HG03060 (cell line): Measurements from ENCODE around the gene ALG12.

Experiments
- ATAC-seq: cut with Tn5 transposase; IDR thresholded peaks from one replicate; pipeline ENCODE4 v1.9.1; 2021; ENCODE audit warnings: low read depth, moderate number of reproducible peaks; ENCODE audit not compliant: unreplicated experiment

Gene ALG12

DNA sequence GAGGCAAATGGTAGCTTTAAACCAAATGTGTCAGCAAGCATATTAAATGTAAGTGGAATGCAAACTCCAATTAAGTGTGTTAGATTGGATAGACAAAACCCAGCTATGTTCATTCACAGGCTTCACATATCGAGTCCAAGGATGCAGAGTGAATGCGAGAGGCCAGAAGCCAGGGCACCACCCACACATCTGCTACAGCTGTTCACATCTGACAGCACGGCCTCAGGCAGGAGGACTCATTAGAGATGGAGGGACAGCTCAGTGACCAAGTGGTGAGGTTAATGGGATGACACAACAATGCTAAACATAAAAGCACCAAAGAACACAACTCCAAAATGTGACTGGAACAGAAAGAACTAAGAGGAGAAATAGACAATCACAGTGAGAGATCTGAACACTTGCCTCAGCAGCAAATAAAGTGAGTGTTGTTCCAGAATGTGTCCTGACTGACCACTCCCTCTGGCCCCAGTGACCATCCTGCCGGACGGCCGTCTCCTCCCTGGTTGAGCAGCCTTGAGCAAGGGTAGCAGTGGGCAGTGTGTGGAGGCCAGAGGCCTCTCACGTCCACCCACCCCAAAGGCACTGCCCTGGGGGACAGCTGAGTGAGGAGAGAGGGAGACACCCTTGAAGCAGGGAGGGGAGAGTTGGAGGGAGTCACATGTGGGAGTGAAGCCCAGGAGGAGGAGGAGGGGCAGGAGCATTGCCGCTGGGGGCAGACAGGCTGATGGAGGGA is 23.8 kb downstream of the ALG12 start:
- no peak for ATAC-seq

DNA sequence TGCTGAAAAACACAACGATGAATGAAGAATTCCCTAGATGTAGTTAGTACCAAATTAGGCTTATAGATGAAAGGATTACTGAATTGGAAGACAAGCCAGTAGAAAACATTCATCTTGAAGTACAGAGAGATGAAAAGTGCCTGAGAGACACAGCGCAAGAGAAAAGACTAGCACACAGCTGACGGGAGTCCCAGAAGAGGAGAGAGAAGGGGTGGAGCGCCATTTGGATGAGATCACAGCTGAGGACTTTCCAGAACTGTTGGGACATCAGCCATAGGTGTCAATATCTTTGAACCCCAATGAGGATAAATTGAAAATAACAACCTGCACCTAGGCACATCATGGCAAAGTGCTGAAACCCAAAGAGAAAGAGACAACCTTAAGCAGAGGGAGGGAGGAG is 25.2 kb downstream of the ALG12 start:
- no peak for ATAC-seq

DNA sequence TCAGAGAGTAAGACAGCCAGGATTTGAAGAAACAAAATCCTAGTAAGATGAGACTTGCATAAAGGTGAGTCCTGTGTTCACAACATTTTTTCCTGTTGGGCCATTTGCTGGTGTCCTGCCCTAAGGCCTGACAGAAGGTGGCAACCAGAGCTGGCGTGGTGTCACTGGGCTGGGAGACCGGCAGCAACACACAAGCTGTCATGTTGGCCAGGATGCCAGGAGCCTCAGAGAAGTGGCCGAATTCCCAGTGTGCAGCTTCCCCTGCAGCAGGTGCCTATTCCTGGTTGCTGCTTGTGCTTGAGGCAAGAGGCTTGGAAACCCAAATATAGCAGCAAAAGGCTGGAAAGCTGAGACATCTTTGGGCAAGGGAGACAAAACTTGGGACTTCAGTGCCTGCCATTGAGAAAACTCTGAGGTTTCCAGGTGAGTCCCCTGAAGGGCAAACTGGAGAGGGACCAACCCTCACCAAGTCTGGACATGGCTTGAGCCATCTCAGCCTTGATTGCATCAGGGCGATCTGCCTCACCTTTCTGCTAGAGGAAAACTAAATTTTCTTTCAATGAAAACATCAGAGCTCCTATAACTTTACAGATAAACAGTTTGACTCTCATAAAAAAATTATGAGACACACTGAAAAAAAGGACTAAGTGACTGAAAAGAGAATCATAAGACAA is 25.9 kb downstream of the ALG12 start:
- no peak for ATAC-seq

DNA sequence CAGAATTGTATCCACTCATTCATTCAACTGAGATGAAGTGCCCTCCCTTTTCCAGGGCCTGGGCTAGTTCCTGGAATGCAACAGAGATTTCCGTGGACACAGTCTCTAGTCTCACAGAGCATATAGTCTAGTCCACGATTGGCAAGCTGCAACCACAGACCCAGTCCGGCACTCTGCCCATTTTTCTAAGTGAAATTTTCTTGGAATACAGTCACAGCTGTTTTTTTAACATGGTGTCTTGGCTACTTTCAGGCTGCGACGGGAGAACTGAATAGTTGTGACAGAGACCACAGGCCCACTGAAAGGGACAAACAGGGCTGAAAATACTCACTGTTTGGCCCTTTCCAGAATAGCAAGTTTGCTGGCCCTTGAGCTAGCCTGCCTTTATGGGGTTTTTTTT is 29.2 kb downstream of the ALG12 start:
- no peak for ATAC-seq

DNA sequence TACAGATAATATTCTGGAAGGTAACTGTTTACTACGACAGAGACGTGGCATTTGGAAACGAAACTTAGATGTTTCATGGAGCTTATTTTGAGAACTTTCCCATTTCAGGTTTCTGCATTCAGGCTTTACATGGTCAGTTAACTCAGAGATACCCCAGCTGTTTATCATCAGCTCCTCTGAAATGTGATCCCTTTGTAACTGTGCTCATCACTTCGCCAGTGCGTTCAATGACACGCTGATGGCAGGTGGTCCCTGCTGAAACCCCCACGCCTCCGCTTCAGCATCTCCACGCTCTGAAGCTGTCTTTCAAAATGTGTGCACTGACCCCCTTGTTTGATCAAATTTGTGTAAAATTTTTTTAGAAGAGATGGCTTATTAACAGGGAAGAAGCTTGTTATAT is 30.5 kb downstream of the ALG12 start:
- ATAC-seq, result no peak

DNA sequence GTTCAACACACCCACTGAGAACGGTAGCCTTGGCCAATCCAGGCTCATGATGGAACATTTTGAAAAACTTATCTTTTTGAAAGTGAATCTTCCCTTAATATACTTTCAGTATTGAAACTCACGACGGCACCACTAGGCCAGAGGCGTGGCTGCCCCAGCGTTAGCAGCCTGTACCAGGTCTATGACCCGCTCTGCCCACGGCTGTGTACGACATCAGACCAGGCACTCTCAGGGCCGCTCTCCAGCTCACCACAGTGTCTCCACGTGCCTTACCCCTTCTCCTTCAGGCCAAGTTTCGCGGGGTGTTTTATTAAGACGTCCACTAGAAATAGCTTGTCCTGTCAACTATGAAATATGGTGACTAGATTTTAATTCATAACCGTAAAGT is 31.2 kb downstream of the ALG12 start:
- no peak for ATAC-seq

DNA sequence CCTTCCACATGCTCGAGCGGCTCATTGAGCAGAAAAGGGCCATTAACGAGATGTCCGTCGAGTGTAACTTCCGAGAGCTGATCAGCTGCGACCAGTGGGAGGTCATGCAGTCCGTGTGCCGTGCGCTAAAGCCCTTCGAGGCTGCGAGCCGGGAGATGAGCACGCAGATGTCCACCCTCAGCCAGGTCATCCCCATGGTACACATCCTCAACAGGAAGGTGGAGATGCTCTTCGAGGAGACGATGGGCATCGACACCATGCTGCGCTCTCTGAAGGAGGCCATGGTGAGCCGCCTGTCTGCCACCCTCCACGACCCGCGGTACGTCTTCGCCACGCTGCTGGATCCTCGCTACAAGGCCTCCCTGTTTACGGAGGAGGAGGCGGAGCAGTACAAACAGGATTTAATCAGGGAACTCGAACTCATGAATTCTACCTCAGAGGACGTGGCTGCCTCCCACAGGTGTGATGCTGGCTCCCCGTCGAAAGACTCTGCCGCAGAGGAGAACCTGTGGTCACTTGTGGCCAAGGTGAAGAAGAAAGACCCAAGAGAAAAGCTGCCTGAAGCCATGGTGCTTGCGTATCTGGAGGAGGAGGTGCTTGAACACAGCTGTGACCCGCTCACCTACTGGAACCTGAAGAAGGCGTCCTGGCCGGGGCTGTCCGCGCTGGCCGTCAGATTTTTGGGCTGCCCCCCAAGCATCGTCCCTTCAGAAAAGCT is 31.7 kb downstream of the ALG12 start:
- ATAC-seq, result no peak

DNA sequence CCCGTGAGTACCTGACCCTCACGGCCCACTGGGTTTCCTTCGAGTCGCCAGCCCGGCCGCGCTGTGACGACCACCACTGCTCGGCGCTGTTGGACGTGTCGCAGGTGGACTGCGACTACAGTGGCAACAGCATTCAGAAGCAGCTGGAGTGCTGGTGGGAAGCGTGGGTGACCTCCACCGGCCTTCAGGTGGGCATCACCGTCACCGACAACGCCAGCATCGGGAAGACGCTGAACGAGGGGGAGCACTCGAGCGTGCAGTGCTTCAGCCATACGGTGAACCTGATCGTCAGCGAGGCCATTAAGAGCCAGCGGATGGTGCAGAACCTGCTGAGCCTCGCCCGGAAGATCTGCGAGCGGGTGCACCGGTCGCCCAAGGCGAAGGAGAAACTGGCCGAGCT is 32.4 kb downstream of the ALG12 start:
- ATAC-seq, result no peak

DNA sequence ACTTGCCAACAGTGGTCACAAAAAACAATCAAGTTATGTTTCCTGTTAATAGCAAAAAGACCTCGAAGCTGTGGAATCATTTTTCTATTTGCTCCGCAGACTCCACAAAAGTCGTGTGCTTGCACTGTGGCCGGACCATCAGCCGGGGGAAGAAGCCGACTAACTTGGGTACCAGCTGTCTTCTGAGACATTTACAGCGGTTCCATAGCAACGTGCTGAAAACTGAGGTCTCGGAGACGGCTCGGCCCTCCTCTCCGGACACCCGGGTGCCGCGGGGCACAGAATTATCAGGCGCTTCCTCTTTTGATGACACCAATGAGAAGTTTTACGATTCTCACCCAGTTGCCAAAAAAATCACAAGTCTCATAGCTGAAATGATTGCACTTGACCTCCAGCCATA is 33.0 kb downstream of the ALG12 start:
- no peak for ATAC-seq

DNA sequence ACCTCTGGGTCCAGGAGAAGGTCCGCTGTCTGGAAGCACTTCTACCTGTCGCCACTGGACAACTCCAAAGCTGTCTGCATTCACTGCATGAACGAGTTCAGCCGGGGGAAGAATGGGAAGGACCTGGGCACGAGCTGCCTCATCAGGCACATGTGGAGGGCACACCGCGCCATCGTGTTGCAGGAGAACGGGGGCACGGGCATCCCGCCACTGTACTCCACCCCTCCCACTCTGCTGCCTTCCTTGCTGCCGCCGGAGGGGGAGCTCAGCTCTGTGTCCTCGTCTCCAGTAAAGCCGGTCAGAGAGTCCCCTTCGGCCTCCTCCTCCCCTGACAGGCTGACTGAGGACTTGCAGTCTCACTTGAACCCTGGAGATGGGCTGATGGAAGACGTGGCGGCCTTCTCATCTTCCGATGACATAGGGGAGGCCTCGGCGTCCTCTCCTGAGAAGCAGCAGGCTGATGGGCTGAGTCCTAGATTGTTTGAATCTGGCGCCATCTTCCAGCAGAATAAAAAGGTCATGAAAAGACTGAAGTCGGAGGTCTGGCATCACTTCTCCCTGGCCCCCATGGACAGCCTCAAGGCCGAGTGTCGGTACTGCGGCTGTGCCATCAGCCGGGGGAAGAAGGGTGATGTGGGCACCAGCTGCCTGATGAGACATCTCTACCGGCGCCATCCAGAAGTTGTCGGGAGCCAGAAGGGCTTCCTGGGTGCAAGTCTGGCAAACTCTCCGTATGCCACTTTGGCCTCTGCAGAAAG is 33.6 kb downstream of the ALG12 start:
- ATAC-seq, result no peak

DNA sequence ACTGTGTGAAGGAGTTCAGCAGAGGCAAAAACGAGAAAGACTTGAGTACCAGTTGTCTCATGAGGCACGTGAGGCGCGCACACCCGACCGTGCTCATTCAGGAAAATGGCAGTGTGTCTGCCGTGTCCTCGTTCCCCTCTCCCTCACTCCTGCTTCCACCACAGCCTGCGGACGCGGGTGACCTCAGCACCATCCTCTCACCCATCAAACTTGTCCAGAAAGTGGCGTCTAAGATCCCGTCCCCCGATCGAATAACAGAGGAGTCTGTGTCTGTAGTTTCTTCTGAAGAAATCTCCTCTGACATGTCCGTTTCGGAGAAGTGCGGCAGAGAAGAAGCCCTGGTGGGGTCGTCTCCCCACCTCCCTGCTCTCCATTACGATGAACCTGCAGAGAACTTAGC is 34.2 kb downstream of the ALG12 start:
- ATAC-seq, result no peak

DNA sequence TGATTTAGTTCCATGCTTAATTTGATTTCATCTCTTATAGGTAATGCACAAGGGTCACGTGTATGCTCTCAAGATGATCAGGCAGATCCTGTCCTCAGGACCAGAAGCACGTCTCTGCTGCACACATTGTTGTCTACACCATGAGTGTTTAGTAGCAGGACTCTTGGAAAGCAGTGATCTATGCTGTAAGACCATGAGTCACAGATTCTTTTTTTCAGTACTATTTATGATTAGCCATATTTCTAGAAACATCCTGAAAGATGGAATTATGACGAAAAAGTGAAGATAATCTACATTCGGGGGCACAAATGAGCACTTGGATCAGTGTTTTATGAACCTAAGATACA is 35.0 kb downstream of the ALG12 start:
- ATAC-seq, result no peak

DNA sequence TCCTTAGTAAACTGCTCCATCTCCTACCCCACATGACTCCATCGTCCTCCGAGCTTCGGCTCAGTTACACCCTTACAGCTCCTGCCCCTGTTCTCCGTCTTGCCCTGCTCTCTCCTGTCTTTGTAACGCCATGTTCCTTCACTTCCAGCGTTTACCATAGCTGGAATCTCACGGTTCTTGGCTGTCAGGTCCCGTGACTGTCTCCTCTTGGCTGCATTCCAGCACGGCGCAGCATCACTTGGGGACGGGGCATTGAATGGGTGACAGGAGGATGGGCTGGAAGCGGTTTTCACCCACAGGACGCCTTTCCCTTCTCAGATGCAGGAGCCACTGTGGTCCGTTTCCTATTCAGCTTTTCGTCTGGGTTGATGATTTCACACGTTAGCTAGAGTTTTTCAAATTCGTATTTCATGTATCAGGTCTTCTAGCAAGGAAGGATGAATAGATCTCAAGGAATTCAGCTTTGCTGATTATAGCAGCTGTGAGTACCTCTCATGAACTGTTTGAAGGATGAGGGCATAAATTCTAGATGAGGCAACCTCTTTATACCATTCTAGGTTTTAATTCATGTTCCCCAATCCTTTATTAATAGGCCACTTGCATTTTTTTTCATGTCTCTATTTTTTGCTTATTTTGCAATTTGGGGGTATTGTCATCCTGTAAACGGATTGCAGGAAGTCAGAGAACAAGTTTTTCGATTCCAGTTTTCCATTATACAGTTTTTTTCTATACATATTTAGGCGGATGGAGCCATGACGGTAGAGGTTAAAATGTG is 35.5 kb downstream of the ALG12 start:
- ATAC-seq, result no peak

DNA sequence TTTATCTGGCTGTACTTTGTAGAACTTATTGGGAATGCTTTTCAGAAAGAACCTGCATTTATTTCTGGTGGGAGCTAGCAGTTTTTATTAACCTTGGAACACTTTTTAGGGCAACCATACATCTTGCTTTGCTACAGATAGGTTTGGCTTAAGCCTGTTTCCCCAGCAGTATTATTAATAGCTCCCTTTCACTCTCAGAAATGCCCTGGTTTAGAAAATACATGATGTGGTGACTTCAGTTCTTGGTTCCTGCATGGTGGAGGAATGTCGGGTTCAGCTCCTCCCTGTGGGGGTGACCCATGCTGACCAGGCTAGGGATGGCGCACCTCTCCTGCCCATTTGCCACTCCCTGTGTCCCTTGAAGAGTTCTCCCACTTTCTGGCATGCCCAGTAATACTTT is 36.4 kb downstream of the ALG12 start:
- no peak for ATAC-seq

DNA sequence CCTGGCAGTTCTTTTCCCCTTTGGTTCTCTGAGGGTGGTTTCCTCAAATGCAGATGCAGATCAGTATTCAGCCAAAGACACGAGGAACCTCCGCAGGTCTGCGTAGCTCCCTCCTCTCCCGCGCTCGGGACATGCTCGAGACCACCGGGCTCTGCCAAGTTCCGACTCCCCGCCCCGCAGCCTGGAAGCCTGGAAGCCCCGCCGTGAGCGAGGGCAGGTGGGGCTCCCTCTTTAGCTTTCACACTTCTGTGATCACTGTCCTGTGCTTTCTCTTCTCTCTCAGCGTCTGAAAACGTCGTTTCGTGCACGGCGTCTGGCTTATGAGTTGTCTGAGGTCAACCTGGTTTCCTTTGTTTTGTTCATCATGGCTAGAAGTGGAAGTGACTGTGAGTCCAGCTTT is 38.0 kb downstream of the ALG12 start:
- no peak for ATAC-seq

DNA sequence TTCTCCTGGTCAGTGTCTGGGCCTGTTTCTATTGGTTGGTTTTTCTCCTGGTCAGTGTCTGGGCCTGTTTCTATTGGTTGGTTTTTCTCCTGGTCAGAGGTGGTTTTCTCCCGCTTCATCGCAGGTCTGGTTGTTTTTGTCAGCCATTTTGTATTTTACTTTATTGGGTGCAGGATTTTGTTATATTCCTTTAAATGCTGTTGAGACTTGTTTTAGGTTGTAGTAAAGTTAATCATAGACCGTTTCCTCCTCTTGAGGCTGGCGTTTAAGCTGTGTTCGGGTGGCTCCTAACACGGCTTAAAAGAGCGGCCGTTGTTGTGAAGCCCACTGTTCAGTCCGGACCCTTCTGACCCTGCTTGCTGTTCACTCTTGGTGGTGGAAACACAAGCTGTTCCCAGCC is 38.4 kb downstream of the ALG12 start:
- no peak for ATAC-seq

DNA sequence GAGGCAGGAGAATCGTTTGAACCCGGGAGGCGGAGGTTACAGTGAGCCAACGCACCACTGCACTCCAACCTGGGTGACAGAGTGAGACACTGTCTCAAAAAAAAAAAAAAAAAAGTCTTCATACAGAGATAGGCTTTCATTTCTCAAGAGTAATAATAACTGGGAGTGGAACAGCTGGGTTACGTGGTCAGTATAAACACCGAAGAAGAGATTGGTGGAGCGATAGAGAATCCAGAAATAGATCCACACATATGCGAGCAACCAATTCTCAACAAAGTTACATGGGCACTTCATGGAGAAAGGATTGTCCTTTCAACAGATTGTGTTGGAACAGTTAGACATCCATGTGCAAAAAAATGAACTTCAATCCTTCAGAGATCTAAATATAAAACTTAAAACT is 40.0 kb downstream of the ALG12 start:
- no peak for ATAC-seq

DNA sequence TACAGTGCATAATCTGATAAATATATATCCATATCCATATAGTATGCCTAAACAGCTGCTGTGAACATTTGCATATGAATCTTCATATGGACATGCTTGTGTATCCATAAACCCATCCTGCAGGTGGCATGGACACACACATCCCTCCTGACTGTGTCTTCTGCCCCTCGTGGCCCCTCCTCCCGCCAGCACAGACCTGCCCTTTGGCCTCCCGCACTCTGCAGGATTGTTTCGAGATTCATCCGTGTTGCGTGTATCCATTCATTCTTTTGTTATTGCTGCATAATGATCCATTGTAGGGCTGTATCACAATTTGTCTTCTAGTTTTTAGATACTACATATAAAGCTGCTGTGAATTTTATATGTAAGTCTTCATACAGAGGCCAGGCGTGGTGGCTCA is 40.6 kb downstream of the ALG12 start:
- ATAC-seq, result no peak

DNA sequence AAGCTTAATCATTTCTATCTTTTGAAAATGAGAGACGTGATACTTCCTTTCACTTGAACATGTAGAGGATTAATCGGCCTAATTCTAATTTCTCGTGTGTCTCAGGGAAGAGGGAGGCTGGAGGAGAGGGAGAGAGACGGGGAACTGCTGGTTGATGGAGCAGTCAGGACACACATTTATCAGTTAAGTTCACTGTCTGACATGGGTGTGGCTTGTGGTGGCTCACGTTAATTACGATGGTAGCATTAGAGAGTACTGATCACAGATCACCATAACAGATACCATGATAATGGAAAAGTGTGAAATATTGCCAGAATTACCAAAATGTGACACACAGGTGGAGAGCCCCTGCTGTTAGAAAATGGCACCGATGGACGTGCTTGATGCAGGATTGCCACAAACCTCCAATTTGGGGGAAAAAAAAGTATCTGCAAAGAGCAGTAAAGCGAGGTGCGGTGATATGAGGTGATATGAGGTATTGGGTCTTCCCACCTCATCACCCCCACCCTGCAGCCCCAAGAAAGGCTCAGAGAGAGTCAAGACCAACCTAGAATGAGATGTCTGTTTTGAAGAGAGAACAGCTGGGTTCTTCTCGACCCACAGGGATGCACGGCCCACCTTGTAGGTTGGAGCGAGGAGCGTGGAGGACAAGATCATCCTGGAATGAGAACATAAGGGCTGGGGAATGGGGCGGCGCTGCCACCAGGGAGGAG is 44.9 kb downstream of the ALG12 start:
- no peak for ATAC-seq

DNA sequence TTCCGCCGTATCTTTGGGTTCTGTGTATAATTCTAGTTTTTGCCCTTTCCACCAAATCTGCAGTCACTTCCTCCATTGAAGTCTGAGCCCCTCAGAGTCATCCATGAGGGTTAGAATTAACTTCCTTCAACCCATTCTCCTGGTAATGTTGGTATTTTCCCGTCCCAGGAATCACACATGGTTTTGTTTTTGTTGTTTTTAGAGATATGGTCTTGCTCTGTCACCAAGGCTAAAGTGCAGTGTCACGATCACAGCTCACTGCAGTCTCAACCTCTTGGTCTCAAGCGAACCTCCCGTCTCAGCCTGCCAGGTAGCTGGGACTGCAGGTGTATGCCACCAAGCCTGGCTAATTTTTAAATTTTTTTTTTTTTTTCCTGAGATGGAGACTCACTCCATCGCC is 45.9 kb downstream of the ALG12 start:
- no peak for ATAC-seq
